Kidney epithelial cell (primary cell): Measurements from ENCODE around the gene SASH1. TPM values are rescaled to one million over a fixed set of nuclear protein-coding genes. Genes with fewer than 3 reads are reported as not detected.

Source experiments
- DNase-seq: peaks from one replicate; pipeline ENCODE4 v3.0.0-alpha.2; 2010; ENCODE audit warnings: low read depth
- H3K27me3 ChIP-seq: 2 replicates; pipeline ENCODE4 v1.6.0; 2011; ENCODE audit warnings: low read length; ENCODE audit not compliant: control insufficient read depth, insufficient read depth
- H3K36me3 ChIP-seq: 2 replicates; pipeline ENCODE4 v1.5.1; 2011; ENCODE audit warnings: low read length; ENCODE audit not compliant: control insufficient read depth, insufficient read depth
- H3K4me3 ChIP-seq: 2 replicates; pipeline ENCODE4 v1.5.1; 2011; ENCODE audit warnings: low read depth, mild to moderate bottlenecking, control low read depth, low read length
- CTCF ChIP-seq: IDR thresholded peaks from 2 replicates; pipeline ENCODE4 v1.5.1; 2011; ENCODE audit warnings: mild to moderate bottlenecking, moderate library complexity, low read length, control low read depth, inconsistent platforms; ENCODE audit not compliant: insufficient read depth, poor library complexity, severe bottlenecking
- total RNA-seq: library from RNA; depleted of rRNA; stranded (reverse); fragments of >200 nt; gene quantifications from 2 replicates; pipeline ENCODE4 v1.2.3, GENCODE V29; 2015

SASH1 gene
- total RNA-seq, 1 donor from 2014 or later: 13.8 TPM

- Histone ChIP-seq H3K27me3 (no peaks in the 10 kb centered on the region), H3K4me3 (no peak overlapping the region), H3K36me3 (no peaks in the 10 kb centered on the region)
- DNase-seq: no peak
- no peak for TF ChIP-seq CTCF
Measured at GRCh38 chr6:148298683-148299082, 44.0 kb upstream of the SASH1 start.

GRCh38 chr6:148303616-148304015, 39.0 kb upstream of the SASH1 start:
- H3K36me3 ChIP-seq: no peaks in the 10 kb centered on the region
- H3K27me3 ChIP-seq: no peaks in the 10 kb centered on the region
- TF ChIP-seq CTCF: no peak
- no peak for DNase-seq
- H3K4me3 ChIP-seq: no peak overlapping the region

GRCh38 chr6:148304976-148305375, 37.7 kb upstream of the SASH1 start:
- DNase-seq: peak; percentile 43
- TF ChIP-seq CTCF: no peak
- Histone ChIP-seq H3K36me3 (no peaks in the 10 kb centered on the region), H3K27me3 (no peaks in the 10 kb centered on the region), H3K4me3 (no peak overlapping the region)

- Histone ChIP-seq H3K4me3 (no peak overlapping the region), H3K27me3 (no peaks in the 10 kb centered on the region), H3K36me3 (no peaks in the 10 kb centered on the region)
- TF ChIP-seq CTCF: no peak
- no peak for DNase-seq
Measured at GRCh38 chr6:148306286-148306685, 36.4 kb upstream of the SASH1 start.

- Histone ChIP-seq H3K4me3 (no peak overlapping the region), H3K36me3 (no peaks in the 10 kb centered on the region), H3K27me3 (no peaks in the 10 kb centered on the region)
- DNase-seq: no peak
- no peak for TF ChIP-seq CTCF
Measured at GRCh38 chr6:148307405-148307804, 35.2 kb upstream of the SASH1 start.

GRCh38 chr6:148309301-148309700, 33.3 kb upstream of the SASH1 start:
- no peak overlapping the region for H3K4me3 ChIP-seq
- no peaks in the 10 kb centered on the region for H3K36me3 ChIP-seq
- no peaks in the 10 kb centered on the region for H3K27me3 ChIP-seq
- DNase-seq: no peak
- TF ChIP-seq CTCF: no peak
